ENCODE data around the gene MCOLN2. TPM values are rescaled to one million over a fixed set of nuclear protein-coding genes. Genes with fewer than 3 reads are reported as not detected.
"Not testable (repeated sequence)": the region's sequence is repeated elsewhere in the genome, so short reads cannot be mapped to it uniquely, and the experiment has no call there.

The MCOLN2 gene
- total RNA-seq, 2 donors from 2014 or later: not detected

- WGBS, 2 donors: 5 to 12% methylated on average over 4 of the region's 4 CpGs
- no peaks in the 10 kb centered on the region for H3K9me3 ChIP-seq
- peaks cover 25% of the 10 kb centered on the region for H3K4me1 ChIP-seq
- H3K27ac ChIP-seq: peak overlapping the region; percentile 71 to 88 (median 80)
- peak in 2 of 3 donors; percentile 16 to 23 for TF ChIP-seq POLR2A (IDR thresholded peaks at IDR 0.05)
- TF ChIP-seq, protein P1, sequence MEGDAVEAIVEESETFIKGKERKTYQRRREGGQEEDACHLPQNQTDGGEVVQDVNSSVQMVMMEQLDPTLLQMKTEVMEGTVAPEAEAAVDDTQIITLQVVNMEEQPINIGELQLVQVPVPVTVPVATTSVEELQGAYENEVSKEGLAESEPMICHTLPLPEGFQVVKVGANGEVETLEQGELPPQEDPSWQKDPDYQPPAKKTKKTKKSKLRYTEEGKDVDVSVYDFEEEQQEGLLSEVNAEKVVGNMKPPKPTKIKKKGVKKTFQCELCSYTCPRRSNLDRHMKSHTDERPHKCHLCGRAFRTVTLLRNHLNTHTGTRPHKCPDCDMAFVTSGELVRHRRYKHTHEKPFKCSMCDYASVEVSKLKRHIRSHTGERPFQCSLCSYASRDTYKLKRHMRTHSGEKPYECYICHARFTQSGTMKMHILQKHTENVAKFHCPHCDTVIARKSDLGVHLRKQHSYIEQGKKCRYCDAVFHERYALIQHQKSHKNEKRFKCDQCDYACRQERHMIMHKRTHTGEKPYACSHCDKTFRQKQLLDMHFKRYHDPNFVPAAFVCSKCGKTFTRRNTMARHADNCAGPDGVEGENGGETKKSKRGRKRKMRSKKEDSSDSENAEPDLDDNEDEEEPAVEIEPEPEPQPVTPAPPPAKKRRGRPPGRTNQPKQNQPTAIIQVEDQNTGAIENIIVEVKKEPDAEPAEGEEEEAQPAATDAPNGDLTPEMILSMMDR (IDR thresholded peaks at IDR 0.05): no peak
- ATAC-seq (peak; percentile 100), DNase-seq (peak; percentile 66 to 89 (median 79))
- intact Hi-C loops (cut with DNase I): no loop called here
- no peaks in the 10 kb centered on the region for H3K27me3 ChIP-seq
- no peaks in the 10 kb centered on the region for H3K36me3 ChIP-seq (replicated peaks in 1 of 2; ENCODE audit: insufficient read depth in 1 of 2, low read depth in 2 of 2)
- no peak overlapping the region for H3K4me3 ChIP-seq
Measured at GRCh38 chr1:84913555-84913892, 83.4 kb downstream of the MCOLN2 start.

- Histone ChIP-seq H3K27me3 (no peaks in the 10 kb centered on the region), H3K36me3 (replicated peaks in 1 of 2; ENCODE audit: insufficient read depth in 1 of 2, low read depth in 2 of 2) (no peaks in the 10 kb centered on the region), H3K27ac (peak overlapping the region; percentile 71 to 88 (median 80)), H3K9me3 (no peaks in the 10 kb centered on the region), H3K4me3 (no peak overlapping the region), H3K4me1 (peaks cover 25% of the 10 kb centered on the region)
- no peak for ATAC-seq
- DNase-seq: no peak
- 41 to 44% methylated on average over 3 of the region's 3 CpGs for WGBS, 2 donors
- intact Hi-C loops (cut with DNase I): no loop called here
- TF ChIP-seq, protein P1 (IDR thresholded peaks at IDR 0.05): no peak
Measured at GRCh38 chr1:84912726-84913554, 84.0 kb downstream of the MCOLN2 start.

DNA sequence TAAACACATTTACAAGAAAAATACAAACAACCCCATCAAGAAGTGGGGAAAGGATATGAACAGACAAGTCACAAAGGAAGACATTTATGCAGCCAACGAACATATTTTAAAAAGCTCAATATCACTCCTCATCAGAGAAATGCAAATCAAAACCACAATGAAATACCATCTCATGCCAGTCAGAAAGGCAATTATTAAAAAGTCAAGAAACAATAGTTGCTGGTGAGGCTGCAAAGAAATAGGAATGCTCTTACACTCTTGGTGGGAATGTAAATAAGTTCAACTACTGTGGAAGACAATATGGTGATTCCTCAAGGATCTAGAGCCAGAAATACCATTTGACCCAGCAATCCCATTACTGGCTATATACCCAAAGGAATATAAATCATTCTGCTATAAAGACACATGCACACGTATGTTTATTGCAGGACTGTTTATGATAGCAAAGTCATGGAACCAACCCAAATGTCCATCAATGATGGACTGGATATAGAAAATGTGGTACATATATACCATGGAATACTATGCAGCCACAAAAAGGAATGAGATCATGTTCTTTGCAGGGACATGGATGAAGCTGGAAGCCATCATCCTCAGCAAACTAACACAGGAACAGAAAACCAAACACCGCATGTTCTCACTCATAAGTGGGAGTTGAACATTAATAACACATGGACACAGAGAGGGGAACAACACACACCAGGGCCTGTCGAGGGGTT lies 88.0 kb downstream of the MCOLN2 start:
- intact Hi-C loops (cut with DNase I); H3K4me3 ChIP-seq; DNase-seq; H3K9me3 ChIP-seq; H3K27me3 ChIP-seq; ATAC-seq; H3K36me3 ChIP-seq (replicated peaks in 1 of 2; ENCODE audit: insufficient read depth in 1 of 2, low read depth in 2 of 2); H3K27ac ChIP-seq: not testable (repeated sequence)
- 84 to 90% methylated on average over 4 of the region's 4 CpGs for WGBS, 2 donors
- H3K4me1 ChIP-seq: peaks cover 17% of the 10 kb centered on the region

GRCh38 chr1:84907095-84907827 lies 89.7 kb downstream of the MCOLN2 start:
- ATAC-seq (no peak), DNase-seq (no peak)
- intact Hi-C loops (cut with DNase I): no loop called here
- TF ChIP-seq, protein P1 (IDR thresholded peaks at IDR 0.05): no peak
- TF ChIP-seq POLR2A (IDR thresholded peaks at IDR 0.05): no peak
- Histone ChIP-seq H3K27ac (no peak overlapping the region), H3K36me3 (replicated peaks in 1 of 2; ENCODE audit: insufficient read depth in 1 of 2, low read depth in 2 of 2) (no peaks in the 10 kb centered on the region), H3K9me3 (no peaks in the 10 kb centered on the region), H3K27me3 (no peaks in the 10 kb centered on the region), H3K4me1 (peaks cover under 1% of the 10 kb centered on the region), H3K4me3 (no peak overlapping the region)
- 78 to 85% methylated on average over 6 of the region's 6 CpGs for WGBS, 2 donors

- DNase-seq; ATAC-seq; H3K4me1 ChIP-seq; H3K27me3 ChIP-seq; H3K36me3 ChIP-seq (replicated peaks in 1 of 2; ENCODE audit: insufficient read depth in 1 of 2, low read depth in 2 of 2); H3K9me3 ChIP-seq; intact Hi-C loops (cut with DNase I); H3K27ac ChIP-seq; H3K4me3 ChIP-seq: not testable (repeated sequence)
- WGBS, 2 donors: 85 to 91% methylated on average over 7 of the region's 7 CpGs
Measured at GRCh38 chr1:84902727-84903126, 94.2 kb downstream of the MCOLN2 start.

Measured in body of pancreas (tissue), 4 donors.